ENCODE data around the gene R3HDM2.

- no peak for TF ChIP-seq POLR2A (IDR thresholded peaks at IDR 0.05)
- peak in 1 of 6 experiments; percentile 19 for TF ChIP-seq CTCF (IDR thresholded peaks at IDR 0.05)
Measured at GRCh38 chr12:57276935-57277563, 153.8 kb downstream of the R3HDM2 start.
